Panc1 (cell line): ENCODE results near the gene GIMAP5. TPM values are rescaled to one million over a fixed set of nuclear protein-coding genes. Genes with fewer than 3 reads are reported as not detected.

Source experiments
- ATAC-seq: fragments of 200-7000 bp; cut with Tn5 transposase; 2 replicates; pipeline ENCODE4 v1.9.1; 2020; ENCODE audit warnings: mild to moderate bottlenecking, moderate library complexity
- BruUV-seq: library from RNA; stranded (reverse); fragments of 400-500 nt; replicated peaks from 2 replicates; lab custom pipeline; 2021; lab: Mats Ljungman, UMichigan
- CTCF ChIA-PET: fragments of 300-600 bp; sonication (Branson Sonifier 250); formaldehyde crosslinking; loops from one replicate; lab custom pipeline; 2022; ENCODE audit warnings: antibody characterized with exemption; lab: Charles Lee
- POLR2A ChIA-PET: fragments of 300-600 bp; sonication (Branson Sonifier 250); formaldehyde crosslinking; loops from one replicate; lab custom pipeline; 2022; ENCODE audit warnings: antibody characterized with exemption; lab: Charles Lee
- DNase-seq: peaks from one replicate; pipeline ENCODE4 v3.0.0-alpha.2; 2010; ENCODE audit warnings: low read depth, low spot score
- H3K27ac ChIP-seq: 2 replicates; pipeline ENCODE4 v1.5.1; 2011; ENCODE audit warnings: mild to moderate bottlenecking, low read length, inconsistent platforms
- H3K27me3 ChIP-seq: fragments of 200-500 bp; sonication (Bioruptor generic); 2 replicates; pipeline ENCODE4 v1.6.0; 2014; ENCODE audit warnings: low read length, inconsistent platforms; ENCODE audit not compliant: control insufficient read depth, insufficient read depth
- H3K36me3 ChIP-seq: fragments of 200-500 bp; sonication (Bioruptor generic); 2 replicates; pipeline ENCODE4 v1.5.1; 2014; ENCODE audit warnings: inconsistent platforms, mild to moderate bottlenecking, low read length, moderate library complexity; ENCODE audit not compliant: control insufficient read depth, insufficient read depth
- H3K4me1 ChIP-seq: 2 replicates; pipeline ENCODE4 v1.5.1; 2011; ENCODE audit warnings: inconsistent platforms, mild to moderate bottlenecking, low read length, moderate library complexity; ENCODE audit not compliant: control insufficient read depth, insufficient read depth
- H3K4me3 ChIP-seq, 2 experiments: 2 replicates each; pipeline ENCODE4 v1.5.1; 2011 to 2012; ENCODE audit warnings: low read depth in 2 of 2, low read length in 2 of 2, mild to moderate bottlenecking in 2 of 2, inconsistent platforms in 1 of 2, moderate library complexity in 1 of 2
- H3K9me3 ChIP-seq: fragments of 200-500 bp; sonication (Bioruptor generic); 2 replicates; pipeline ENCODE4 v1.5.1; 2014; ENCODE audit warnings: low read depth, mild to moderate bottlenecking, inconsistent platforms, low read length, moderate library complexity; ENCODE audit not compliant: control insufficient read depth, insufficient read depth
- CTCF ChIP-seq: fragments of 450-650 bp; IDR thresholded peaks from 2 replicates; pipeline ENCODE4 v1.5.1; 2017; ENCODE audit warnings: mild to moderate bottlenecking
- POLR2AphosphoS5 ChIP-seq: IDR thresholded peaks from 2 replicates; pipeline ENCODE4 v1.6.1; 2012; ENCODE audit warnings: mild to moderate bottlenecking, low read depth, low read length, moderate library complexity
- REST ChIP-seq, 2 experiments: IDR thresholded peaks; 2 replicates each; pipeline ENCODE4 v1.6.1; 2011 to 2012; ENCODE audit warnings: low read depth in 2 of 2, control low read depth in 1 of 2, low read length in 1 of 2, mild to moderate bottlenecking in 1 of 2, moderate library complexity in 1 of 2; ENCODE audit not compliant: insufficient read depth in 1 of 2
- SIN3A ChIP-seq: IDR thresholded peaks from 2 replicates; pipeline ENCODE4 v1.6.1; 2012; ENCODE audit warnings: low read depth, mild to moderate bottlenecking, low read length, moderate library complexity, borderline replicate concordance; ENCODE audit not compliant: insufficient read depth
- TCF7L2 ChIP-seq: IDR thresholded peaks from 2 replicates; pipeline ENCODE4 v1.6.1; 2011; ENCODE audit warnings: mild to moderate bottlenecking, low read depth, low read length, inconsistent platforms
- in situ Hi-C: cut with HindIII; loops from 2 replicates; pipeline ENCODE4 v1.10.0; 2016; ENCODE audit warnings: low sequenced_read_pairs, low pct_unique_long_range_greater_than_20kb
- intact Hi-C: fragments of 100-400 bp; cut with micrococcal nuclease; formaldehyde crosslinking; loops from one replicate; pipeline ENCODE4 v1.10.0; 2022; ENCODE audit not compliant: unreplicated experiment
- total RNA-seq: library from RNA; stranded (reverse); gene quantifications from one replicate; pipeline ENCODE4 v1.2.1, GENCODE V29; 2021; ENCODE audit not compliant: unreplicated experiment

The GIMAP5 gene
- total RNA-seq, 1 experiment from 2014 or later: 0.51 TPM

- Histone ChIP-seq H3K36me3 (no peaks in the 10 kb centered on the region), H3K4me3 (no peak overlapping the region), H3K9me3 (peaks cover 4% of the 10 kb centered on the region; the same call in 1 of the 2 replicates), H3K4me1 (no peaks in the 10 kb centered on the region), H3K27ac (no peak overlapping the region), H3K27me3 (no peaks in the 10 kb centered on the region; the same call in 1 of the 2 replicates)
- in situ Hi-C loops (no loop called here), intact Hi-C loops (no loop called here)
- ChIA-PET POLR2A (no interaction called here), CTCF (no interaction called here)
- ATAC-seq (no peak), DNase-seq (no peak)
- no peak for TF ChIP-seq CTCF
- no peak for TF ChIP-seq SIN3A
- no peak for TF ChIP-seq TCF7L2
- TF ChIP-seq POLR2AphosphoS5: no peak
- no peak for TF ChIP-seq REST (IDR thresholded peaks at IDR 0.05; ENCODE audit: insufficient read depth in 1 of 2, low read depth in 2 of 2, low read length in 1 of 2)
- BruUV-seq: no TSS peak
Observed at GRCh38 chr7:150728609-150729008, 8.6 kb upstream of the GIMAP5 start.

- ChIA-PET POLR2A (no interaction called here), CTCF (no interaction called here)
- DNase-seq (no peak), ATAC-seq (no peak)
- H3K9me3 ChIP-seq: peaks cover 4% of the 10 kb centered on the region; the same call in 1 of the 2 replicates
- H3K36me3 ChIP-seq: no peaks in the 10 kb centered on the region
- H3K4me1 ChIP-seq: no peaks in the 10 kb centered on the region
- no peak overlapping the region for H3K4me3 ChIP-seq
- TF ChIP-seq REST (IDR thresholded peaks at IDR 0.05; ENCODE audit: insufficient read depth in 1 of 2, low read depth in 2 of 2, low read length in 1 of 2) (no peak), POLR2AphosphoS5 (no peak), TCF7L2 (no peak), CTCF (no peak), SIN3A (no peak)
- in situ Hi-C loops: no loop called here
- no peak overlapping the region for H3K27ac ChIP-seq
- H3K27me3 ChIP-seq: peaks cover 3% of the 10 kb centered on the region; the same call in 1 of the 2 replicates
- no TSS peak for BruUV-seq
- intact Hi-C loops: no loop called here
Observed at GRCh38 chr7:150731916-150732315, 5.3 kb upstream of the GIMAP5 start.
